ENCODE measurements around the gene PKNOX1. TPM values are rescaled to one million over a fixed set of nuclear protein-coding genes. Genes with fewer than 3 reads are reported as not detected.

The PKNOX1 gene
- total and polyA plus RNA-seq, 9 of the 15 experiments (the other 6 are each of a cell fraction or from before 2014, with no cell fraction given) = 8.8 to 25.9 (median 13.2) TPM

DNA sequence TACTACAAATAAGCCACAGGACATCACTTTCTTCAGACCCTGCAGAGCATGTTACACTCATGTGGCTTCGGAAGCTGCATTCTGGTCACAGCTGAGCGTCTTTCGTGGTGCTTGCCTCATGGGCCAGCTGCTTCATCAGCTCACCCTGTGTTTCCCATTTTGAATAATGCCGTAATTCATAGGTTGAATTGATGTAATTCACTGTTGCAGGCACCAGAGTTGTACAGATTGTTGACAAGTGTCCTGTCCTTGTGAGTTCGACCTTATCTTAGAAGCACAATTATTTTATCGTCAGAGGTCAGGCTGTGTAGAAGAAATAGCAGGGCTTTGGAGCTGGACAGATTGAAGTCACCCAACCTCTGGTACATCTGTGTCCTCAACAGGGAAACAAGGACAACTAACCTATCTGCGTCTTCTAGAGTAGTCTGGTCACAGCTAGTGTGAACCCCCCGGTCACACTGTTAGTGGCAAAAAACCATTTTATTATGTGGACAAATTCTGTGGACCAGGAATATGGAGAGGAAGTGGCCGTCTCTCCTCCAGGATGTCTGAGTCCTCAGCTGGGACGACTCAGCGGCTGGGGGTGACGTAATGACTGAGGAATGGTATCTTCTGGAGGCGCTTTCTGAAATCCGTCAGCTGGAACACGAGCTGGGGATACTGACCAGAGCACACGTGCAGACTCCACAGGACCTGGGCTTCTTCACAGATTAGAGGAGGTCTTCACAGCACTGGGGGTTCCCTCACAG is 17.8 kb downstream of the PKNOX1 start (continued):
- TF ChIP-seq, protein P1, sequence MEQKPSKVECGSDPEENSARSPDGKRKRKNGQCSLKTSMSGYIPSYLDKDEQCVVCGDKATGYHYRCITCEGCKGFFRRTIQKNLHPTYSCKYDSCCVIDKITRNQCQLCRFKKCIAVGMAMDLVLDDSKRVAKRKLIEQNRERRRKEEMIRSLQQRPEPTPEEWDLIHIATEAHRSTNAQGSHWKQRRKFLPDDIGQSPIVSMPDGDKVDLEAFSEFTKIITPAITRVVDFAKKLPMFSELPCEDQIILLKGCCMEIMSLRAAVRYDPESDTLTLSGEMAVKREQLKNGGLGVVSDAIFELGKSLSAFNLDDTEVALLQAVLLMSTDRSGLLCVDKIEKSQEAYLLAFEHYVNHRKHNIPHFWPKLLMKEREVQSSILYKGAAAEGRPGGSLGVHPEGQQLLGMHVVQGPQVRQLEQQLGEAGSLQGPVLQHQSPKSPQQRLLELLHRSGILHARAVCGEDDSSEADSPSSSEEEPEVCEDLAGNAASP (IDR thresholded peaks at IDR 0.05) = no peak
- TF ChIP-seq, protein P2, sequence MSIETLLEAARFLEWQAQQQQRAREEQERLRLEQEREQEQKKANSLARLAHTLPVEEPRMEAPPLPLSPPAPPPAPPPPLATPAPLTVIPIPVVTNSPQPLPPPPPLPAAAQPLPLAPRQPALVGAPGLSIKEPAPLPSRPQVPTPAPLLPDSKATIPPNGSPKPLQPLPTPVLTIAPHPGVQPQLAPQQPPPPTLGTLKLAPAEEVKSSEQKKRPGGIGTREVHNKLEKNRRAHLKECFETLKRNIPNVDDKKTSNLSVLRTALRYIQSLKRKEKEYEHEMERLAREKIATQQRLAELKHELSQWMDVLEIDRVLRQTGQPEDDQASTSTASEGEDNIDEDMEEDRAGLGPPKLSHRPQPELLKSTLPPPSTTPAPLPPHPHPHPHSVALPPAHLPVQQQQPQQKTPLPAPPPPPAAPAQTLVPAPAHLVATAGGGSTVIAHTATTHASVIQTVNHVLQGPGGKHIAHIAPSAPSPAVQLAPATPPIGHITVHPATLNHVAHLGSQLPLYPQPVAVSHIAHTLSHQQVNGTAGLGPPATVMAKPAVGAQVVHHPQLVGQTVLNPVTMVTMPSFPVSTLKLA (conservative IDR thresholded peaks at IDR 0.05) = peak; percentile 47 to 64; a peak in 3 of 4 replicates
- peak; percentile 44 for TF ChIP-seq DACH1 (IDR thresholded peaks at IDR 0.05; ENCODE audit: partially characterized antibody)
- 0 out of 2 replicates have a peak, but pooled peaks have one; percentile 29 for TF ChIP-seq GATAD2A (IDR thresholded peaks at IDR 0.05)
- 0 out of 2 replicates have a peak, but pooled peaks have one; percentile 50 for TF ChIP-seq FOXP1 (CRISPR knock-in tag; IDR thresholded peaks at IDR 0.05)
- TF ChIP-seq FOXA3 (CRISPR knock-in tag; conservative IDR thresholded peaks at IDR 0.05 in 1 of 2, IDR thresholded peaks at IDR 0.05 in 1 of 2) = 0 out of 4 replicates have a peak, but pooled peaks of 1 of the 2 experiments have one; percentile 30
- TF ChIP-seq, protein P3, sequence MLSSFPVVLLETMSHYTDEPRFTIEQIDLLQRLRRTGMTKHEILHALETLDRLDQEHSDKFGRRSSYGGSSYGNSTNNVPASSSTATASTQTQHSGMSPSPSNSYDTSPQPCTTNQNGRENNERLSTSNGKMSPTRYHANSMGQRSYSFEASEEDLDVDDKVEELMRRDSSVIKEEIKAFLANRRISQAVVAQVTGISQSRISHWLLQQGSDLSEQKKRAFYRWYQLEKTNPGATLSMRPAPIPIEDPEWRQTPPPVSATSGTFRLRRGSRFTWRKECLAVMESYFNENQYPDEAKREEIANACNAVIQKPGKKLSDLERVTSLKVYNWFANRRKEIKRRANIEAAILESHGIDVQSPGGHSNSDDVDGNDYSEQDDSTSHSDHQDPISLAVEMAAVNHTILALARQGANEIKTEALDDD (IDR thresholded peaks at IDR 0.05) = 0 out of 2 replicates have a peak, but pooled peaks have one; percentile 12
- peak; percentile 66 for TF ChIP-seq CTBP1 (IDR thresholded peaks at IDR 0.05; ENCODE audit: borderline replicate concordance)
- no peak for TF ChIP-seq CREB1 (IDR thresholded peaks at IDR 0.05)
- 0 out of 2 replicates have a peak, but pooled peaks have one; percentile 11 for TF ChIP-seq CREB1 (CRISPR knock-in tag; IDR thresholded peaks at IDR 0.05)
- TF ChIP-seq KLF10 (CRISPR knock-in tag; IDR thresholded peaks at IDR 0.05) = no peak
- no peak for TF ChIP-seq HNRNPUL1 (IDR thresholded peaks at IDR 0.05; ENCODE audit: low read length)
- no peak for TF ChIP-seq ZNF239 (CRISPR knock-in tag; IDR thresholded peaks at IDR 0.05)
- TF ChIP-seq NRF1 (conservative IDR thresholded peaks at IDR 0.05 in 1 of 2, IDR thresholded peaks at IDR 0.05 in 1 of 2) = peak; percentile 9 to 29; a peak in 2 of 4 replicates
- TF ChIP-seq TAF9B (IDR thresholded peaks at IDR 0.05; ENCODE audit: partially characterized antibody) = peak; percentile 86
- TF ChIP-seq, protein P4, sequence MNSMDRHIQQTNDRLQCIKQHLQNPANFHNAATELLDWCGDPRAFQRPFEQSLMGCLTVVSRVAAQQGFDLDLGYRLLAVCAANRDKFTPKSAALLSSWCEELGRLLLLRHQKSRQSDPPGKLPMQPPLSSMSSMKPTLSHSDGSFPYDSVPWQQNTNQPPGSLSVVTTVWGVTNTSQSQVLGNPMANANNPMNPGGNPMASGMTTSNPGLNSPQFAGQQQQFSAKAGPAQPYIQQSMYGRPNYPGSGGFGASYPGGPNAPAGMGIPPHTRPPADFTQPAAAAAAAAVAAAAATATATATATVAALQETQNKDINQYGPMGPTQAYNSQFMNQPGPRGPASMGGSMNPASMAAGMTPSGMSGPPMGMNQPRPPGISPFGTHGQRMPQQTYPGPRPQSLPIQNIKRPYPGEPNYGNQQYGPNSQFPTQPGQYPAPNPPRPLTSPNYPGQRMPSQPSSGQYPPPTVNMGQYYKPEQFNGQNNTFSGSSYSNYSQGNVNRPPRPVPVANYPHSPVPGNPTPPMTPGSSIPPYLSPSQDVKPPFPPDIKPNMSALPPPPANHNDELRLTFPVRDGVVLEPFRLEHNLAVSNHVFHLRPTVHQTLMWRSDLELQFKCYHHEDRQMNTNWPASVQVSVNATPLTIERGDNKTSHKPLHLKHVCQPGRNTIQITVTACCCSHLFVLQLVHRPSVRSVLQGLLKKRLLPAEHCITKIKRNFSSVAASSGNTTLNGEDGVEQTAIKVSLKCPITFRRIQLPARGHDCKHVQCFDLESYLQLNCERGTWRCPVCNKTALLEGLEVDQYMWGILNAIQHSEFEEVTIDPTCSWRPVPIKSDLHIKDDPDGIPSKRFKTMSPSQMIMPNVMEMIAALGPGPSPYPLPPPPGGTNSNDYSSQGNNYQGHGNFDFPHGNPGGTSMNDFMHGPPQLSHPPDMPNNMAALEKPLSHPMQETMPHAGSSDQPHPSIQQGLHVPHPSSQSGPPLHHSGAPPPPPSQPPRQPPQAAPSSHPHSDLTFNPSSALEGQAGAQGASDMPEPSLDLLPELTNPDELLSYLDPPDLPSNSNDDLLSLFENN (IDR thresholded peaks at IDR 0.05; ENCODE audit: low read depth in 2 of 2, low read length in 2 of 2) = no peak
- TF ChIP-seq, protein P5, sequence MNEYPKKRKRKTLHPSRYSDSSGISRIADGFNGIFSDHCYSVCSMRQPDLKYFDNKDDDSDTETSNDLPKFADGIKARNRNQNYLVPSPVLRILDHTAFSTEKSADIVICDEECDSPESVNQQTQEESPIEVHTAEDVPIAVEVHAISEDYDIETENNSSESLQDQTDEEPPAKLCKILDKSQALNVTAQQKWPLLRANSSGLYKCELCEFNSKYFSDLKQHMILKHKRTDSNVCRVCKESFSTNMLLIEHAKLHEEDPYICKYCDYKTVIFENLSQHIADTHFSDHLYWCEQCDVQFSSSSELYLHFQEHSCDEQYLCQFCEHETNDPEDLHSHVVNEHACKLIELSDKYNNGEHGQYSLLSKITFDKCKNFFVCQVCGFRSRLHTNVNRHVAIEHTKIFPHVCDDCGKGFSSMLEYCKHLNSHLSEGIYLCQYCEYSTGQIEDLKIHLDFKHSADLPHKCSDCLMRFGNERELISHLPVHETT (CRISPR knock-in tag; conservative IDR thresholded peaks at IDR 0.05 in 1 of 2, IDR thresholded peaks at IDR 0.05 in 1 of 2) = no peak
- TF ChIP-seq L3MBTL2 (IDR thresholded peaks at IDR 0.05) = 0 out of 2 replicates have a peak, but pooled peaks have one; percentile 18

Data from K562 (cell line).